Stimulated activated CD8-positive, alpha-beta memory T cell treated with anti-CD3 and anti-CD28 coated beads, Interleukin-7, amount 100 ng/mL, for 24 hours (primary cell): ENCODE measurements around the gene TPP1.

Experiments used
- DNase-seq: peaks from one replicate; pipeline ENCODE4 v3.0.0-alpha.2; 2020; ENCODE audit warnings: low read depth

TPP1 gene

DNA sequence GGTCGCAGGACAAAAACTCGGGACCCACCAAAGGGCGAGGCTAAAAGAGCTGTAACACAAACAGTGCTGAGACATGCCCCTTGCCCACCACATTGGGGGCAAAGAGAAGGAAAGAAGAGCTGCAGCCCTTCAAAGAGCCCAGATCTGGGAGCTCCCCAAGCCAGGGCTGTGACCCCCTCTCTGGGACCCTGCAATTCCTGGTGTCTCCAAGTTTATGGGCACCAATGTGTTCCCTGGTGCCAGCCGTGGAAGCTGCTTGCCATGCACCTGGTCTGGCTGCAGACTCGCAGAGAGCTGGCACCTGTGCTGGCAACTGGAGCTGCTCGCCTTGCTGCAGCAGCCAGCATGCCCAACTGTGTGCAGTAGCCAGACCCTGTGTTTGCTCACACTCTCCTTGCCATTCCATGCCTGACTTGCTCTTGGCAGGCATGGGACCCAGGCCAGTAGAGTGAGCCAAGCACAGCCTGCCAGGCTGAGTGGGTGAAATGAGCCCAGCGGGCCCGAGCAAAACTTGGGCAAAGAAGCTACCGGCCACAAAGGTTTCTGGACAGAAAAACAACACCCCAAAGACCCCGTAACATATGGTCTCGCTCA lies 31.8 kb downstream of the TPP1 start:
- no peak for DNase-seq

DNA sequence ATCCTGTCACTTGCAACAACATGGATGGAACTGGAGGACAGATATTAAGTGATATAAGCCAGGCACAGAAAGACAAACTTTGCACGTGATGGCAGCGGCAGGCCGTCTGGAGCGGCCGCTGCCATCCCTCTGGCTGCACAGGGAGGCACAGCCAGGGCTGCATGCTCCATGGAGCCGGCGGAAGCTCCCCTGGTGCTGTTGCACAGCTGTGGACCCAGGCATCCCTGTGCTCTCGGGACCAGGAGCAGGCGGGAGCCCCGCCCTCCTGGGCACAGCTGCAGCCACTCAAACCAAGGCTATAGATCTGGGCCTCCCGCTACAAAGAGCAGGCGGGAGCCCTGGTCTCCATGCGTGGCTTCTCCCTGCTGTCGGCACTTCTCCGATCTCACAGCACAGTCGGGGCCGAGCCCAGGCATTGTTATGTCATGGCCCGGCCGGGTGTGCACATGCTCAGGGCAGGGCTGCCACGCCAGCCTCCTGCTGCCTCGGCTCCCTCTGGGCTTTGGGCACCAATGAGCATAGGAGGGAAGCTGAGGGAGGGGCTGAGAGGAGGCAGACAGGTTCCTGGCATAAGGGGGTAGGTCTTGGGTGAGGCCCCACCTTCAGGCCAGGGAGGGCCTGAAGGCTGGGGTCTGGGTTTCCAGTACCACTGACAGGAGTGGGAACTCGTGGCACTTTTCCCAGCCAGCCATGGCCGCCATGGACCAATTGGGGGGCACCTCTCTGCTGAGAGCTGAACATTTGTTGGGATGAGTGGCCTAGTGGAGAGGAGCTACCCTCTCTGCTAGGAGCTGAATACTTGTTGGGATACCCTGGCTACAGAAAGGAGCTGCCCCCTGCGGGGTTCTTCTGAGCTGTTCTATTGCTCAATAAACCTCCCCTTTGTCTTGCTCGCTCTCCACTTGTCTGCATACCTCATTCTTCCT lies 32.5 kb downstream of the TPP1 start:
- no peak for DNase-seq

- no peak for DNase-seq
Observed at GRCh38 chr11:6584528-6584927, 34.7 kb downstream of the TPP1 start.

DNA sequence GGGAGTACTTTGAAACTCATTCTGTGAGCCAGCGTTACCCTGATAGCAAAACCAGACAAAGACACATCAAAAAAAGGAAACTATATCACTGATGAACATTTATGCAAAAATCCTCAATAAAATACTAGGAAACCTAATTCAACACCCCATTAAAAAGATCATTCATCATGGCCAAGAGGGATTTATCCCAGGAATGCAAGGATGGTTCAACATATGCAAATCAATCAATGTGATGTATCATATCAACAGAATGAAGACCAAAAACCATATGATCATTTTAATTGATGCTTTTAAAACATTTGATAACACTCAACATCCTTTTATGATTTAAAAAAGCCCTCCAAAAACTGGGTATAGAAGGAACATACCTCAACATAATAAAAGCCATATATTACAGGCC lies 35.6 kb downstream of the TPP1 start:
- no peak for DNase-seq

- DNase-seq: no peak
Observed at GRCh38 chr11:6579681-6580080, 39.5 kb downstream of the TPP1 start.

DNA sequence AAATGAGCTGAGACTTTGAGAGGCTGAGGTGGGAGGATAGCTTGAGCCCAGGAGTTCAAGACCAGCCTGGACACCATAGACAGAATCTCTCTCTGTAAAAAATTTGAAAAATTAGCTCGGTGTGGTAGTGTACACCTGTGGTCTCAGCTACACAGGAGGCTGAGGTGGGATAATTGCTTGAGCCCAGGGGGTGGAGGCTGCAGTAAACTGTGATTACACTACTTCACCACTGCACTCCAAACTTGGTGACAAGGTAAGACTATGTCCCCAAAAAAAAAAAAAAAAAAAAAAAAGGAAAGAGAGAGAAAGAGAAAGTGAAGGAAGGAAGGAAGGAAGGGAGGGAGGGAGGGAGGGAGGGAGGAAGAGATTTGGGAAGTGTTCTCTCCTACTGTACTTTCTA lies 41.1 kb downstream of the TPP1 start:
- no peak for DNase-seq

- DNase-seq: no peak
Observed at GRCh38 chr11:6576471-6577373, 42.5 kb downstream of the TPP1 start.

- DNase-seq: no peak
Observed at GRCh38 chr11:6574816-6575715, 44.2 kb downstream of the TPP1 start.

DNA sequence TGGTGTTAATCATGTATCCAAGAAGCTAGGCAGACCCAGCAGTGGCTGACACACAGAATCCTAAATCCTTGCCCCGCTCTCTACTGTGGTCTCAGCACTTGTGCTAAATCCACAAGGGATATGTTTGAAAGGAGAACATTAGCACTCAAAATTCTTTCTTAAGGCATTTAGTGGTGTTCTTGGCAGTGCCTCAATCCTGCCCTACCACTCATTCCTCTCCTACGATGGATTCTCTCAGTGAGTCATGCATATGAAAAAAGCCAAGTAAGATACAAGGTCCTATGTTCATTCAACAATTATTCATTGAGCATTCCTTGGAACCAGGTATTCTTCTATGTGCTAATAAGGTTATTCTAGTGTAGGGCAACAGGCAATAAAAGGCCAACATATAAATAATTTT lies 47.0 kb downstream of the TPP1 start:
- no peak for DNase-seq

DNA sequence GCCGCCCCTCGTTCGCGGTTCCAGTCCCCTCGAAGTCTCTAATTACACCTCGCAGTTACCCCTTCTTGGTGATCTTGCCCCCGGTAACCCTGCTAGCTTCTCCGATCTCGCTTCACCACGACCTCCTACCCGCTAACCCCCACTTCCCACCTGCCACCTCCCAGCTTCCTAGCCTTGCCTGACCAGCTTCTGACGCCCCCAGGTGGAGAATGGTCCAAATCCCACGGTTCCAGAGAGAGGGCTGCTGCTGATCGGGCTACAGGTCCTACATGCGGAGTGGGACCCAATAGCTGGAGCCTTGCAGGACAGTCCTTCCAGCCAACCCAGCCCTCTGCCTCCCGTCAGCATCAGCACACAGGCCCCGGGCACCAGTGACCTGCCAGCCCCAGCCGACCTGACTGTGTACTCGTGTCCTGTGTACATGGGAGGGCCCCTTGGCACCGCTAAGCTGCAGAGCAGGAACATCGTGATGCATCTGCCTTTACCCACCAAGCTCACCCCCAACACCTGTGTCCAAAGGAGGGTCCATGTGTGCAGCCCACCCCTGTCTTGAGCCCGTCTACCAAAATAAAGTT lies 47.7 kb downstream of the TPP1 start:
- DNase-seq: no peak

DNA sequence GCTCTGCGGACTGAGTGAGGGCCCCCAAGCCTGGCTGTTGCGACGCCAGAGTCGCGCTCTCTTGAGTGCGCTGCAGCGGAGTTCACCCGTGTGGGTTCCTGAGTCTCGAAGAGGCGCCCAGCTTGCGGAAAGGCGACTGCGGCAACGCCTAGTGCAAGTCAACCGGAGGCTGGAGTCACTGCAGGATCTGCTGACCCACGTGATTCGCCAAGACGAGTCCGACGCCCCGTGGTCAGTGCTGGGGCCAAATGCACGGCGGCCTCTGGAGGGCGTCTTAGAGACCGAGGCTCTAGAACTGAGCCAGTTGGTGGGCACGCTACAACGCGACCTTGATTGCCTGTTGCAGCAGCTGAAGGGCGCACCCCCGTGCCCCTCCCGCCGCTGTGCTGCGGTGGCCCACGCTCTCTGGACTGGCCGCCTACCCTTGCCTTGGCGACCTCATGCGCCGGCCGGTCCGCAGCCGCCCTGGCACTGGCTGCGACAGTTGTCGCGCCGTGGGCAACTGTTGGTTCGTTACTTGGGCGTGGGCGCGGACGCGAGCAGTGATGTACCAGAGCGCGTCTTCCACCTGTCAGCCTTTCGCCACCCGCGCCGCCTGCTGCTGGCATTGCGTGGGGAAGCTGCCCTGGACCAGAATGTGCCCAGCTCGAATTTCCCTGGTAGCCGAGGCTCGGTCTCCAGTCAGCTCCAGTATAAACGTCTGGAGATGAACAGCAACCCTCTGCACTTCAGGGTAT lies 48.4 kb downstream of the TPP1 start:
- no peak for DNase-seq

DNA sequence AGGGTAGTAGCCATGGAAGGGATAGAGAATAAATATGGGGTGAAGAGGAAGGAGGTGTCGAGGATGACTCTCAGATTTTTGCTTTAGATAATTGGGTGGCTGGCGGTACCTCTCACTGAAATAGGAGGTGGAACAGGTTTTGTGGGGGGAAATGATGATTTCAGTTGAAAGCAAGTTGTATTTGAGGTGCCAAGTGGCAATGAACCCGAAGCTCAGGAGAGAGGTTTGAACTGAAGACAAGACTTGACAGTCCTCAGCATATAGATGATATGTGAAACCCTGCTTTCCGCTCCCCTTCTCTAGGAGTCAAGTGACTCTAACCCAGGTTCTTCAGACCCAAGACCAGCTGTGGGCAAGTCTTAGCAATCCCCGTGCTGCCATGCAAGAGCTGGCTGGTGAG lies 49.5 kb downstream of the TPP1 start:
- no peak for DNase-seq

DNA sequence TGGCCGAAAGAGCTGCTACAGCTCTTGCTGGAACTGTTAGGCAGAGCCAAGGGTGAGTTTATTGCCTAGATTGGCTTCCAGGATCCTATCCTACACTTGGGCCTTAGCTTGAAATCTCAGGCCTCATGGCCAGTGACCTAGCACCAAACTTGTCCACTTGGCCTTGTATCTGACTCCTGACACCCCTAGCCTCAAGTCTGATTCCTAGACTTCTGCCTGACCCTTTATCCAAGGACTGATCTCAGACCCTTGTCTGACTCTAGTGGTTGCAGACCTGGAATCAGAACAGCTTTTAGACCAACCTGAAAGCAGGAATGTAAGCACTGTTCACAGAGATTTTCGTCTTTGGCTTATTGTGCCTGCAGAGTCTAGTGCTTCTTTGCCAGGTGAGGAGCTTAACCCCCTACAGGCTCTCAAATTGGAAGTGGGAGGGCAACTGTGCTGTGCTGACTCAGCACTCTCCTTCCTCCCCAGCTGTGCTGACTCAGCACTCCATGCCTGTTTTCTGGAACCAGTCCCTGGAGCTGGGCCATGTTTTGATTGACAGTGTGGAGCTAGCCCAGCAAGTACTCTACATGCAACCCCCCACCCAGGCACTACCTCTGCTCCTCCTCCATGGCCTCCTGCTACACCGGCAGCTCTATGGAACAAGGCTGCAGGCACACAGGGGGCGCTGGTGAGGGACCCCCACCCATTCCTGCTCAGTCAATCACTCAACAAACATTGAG lies 50.9 kb downstream of the TPP1 start:
- DNase-seq: no peak

DNA sequence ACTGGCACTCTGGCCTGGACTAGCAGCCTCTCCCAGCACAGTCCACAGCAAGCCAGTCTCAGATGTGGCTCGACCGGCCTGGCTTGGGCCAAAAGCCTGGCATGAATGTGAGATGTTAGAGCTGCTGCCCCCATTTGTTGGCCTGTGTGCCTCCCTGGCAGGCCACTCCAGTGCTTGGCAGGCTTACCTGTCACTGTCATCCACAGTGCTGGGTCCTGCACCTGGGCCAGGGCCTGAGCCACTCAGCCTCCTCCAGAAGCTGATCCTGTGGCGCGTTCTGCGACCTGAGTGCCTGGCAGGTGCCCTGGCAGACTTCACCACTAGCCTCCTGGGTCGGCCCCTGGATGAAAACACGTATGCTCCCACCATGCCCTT lies 51.9 kb downstream of the TPP1 start:
- DNase-seq: no peak

DNA sequence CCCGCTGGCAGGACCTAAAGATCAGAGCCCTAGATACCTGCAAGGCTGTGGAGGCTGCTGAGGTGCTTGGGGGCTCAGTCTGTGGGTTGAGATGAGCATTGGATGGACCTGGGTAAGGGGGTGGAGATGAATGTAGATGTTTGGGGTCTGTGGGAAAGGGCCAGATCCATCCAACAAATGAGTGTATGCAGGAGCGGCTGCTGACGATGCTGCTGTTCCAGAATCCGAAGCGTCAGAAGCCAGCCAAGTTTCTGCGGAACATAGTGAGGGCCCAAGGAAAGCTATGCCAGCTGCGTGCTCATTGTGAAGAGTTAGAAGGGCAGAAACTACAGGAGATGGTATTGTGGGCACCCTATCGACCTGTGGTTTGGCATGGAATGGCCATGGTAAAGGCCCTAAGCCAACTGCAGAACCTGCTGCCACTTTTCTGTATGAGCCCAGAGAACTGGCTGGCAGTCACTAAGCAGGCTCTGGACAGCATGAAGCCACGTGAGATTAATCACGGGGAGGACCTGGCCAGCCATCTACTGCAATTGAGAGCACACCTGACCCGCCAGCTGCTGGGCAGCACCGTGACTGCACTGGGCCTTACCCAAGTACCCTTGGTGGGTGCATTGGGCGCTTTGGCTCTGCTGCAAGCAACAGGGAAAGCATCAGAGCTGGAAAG lies 52.4 kb downstream of the TPP1 start:
- no peak for DNase-seq

GRCh38 chr11:6565988-6566703 lies 53.1 kb downstream of the TPP1 start:
- no peak for DNase-seq

DNA sequence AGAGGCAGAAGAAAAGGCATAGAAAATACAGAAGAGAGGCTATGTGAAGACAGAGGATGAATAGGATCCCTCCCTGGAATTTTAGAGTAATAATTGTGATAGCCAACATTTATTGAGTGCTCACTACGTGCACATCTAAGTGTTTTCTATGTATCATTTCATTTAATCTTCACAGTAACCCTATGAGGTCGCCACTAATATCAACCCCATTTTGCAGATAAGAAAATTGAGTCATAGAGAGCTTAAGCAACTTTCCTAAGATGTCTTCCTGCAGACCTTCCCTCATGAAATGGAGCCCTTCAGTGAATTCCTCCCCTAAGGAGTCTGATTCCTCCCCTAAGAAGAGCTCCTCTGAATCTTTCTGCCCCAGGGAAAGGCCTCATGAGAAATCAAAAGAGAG lies 53.9 kb downstream of the TPP1 start:
- no peak for DNase-seq

GRCh38 chr11:6563667-6564066 lies 55.6 kb downstream of the TPP1 start:
- no peak for DNase-seq
